Cardiac muscle cell (in vitro differentiated cells and primary cell): ENCODE data around the gene OIP5. TPM values are rescaled to one million over a fixed set of nuclear protein-coding genes. Genes with fewer than 3 reads are reported as not detected.
"Not testable (repeated sequence)": the region's sequence is repeated elsewhere in the genome, so short reads cannot be mapped to it uniquely, and the experiment has no call there.

Experiments
- DNase-seq, 2 donors: peaks; one replicate each; pipeline versions ENCODE4 v3.0.0 to v3.0.0-alpha.2; 2010 to 2017; ENCODE audit warnings: low read depth in 1 of 2, low spot score in 1 of 2
- H3K27ac ChIP-seq: fragments of 200-600 bp; sonication (generic); 2 replicates; pipeline ENCODE4 v1.5.1; 2016
- H3K27me3 ChIP-seq: fragments of 200-600 bp; sonication (generic); 2 replicates; pipeline ENCODE4 v1.6.0; 2016; ENCODE audit warnings: control low read depth
- H3K36me3 ChIP-seq: fragments of 200-600 bp; sonication (generic); 2 replicates; pipeline ENCODE4 v1.5.1; 2016; ENCODE audit warnings: control low read depth
- H3K4me1 ChIP-seq: fragments of 200-600 bp; sonication (generic); 2 replicates; pipeline ENCODE4 v1.8.1; 2017; ENCODE audit warnings: low read depth, mild to moderate bottlenecking, mixed run types
- H3K4me3 ChIP-seq: fragments of 200-600 bp; sonication (generic); 2 replicates; pipeline ENCODE4 v1.5.1; 2016; ENCODE audit warnings: mild to moderate bottlenecking
- H3K9me3 ChIP-seq: fragments of 200-600 bp; sonication (generic); 2 replicates; pipeline ENCODE4 v1.5.1; 2017; ENCODE audit warnings: low read depth, mild to moderate bottlenecking, control low read depth
- CTCF ChIP-seq: IDR thresholded peaks from 2 replicates; pipeline ENCODE4 v1.5.1; 2012; ENCODE audit warnings: low read depth, mild to moderate bottlenecking, low read length
- polyA plus RNA-seq: library from polyadenylated mRNA; unstranded; fragments of >200 nt; fragmentation: Nextera tagmentation; extraction: Ambion mirVana; gene quantifications from 2 replicates; pipeline ENCODE4 v1.2.1, GENCODE V29; 2016
- total RNA-seq: library from RNA; depleted of rRNA; stranded (reverse); fragments of >200 nt; gene quantifications from 2 replicates; pipeline ENCODE4 v1.2.3, GENCODE V29; 2016

The OIP5 gene
- total and polyA plus RNA-seq, 2 experiments from 2014 or later: 8.4 to 19.8 TPM

GRCh38 chr15:41262571-41262970 lies 69.8 kb downstream of the OIP5 start:
- Histone ChIP-seq H3K27ac (peak overlapping the region; percentile 70), H3K4me1 (peaks cover 23% of the 10 kb centered on the region), H3K9me3 (no peaks in the 10 kb centered on the region), H3K4me3 (no peak overlapping the region), H3K36me3 (peaks cover 21% of the 10 kb centered on the region), H3K27me3 (no peaks in the 10 kb centered on the region)
- DNase-seq: no peak
- TF ChIP-seq CTCF: no peak

- H3K27ac ChIP-seq, H3K9me3 ChIP-seq, DNase-seq, H3K27me3 ChIP-seq, H3K4me3 ChIP-seq: not testable (repeated sequence)
- H3K4me1 ChIP-seq: peaks cover 23% of the 10 kb centered on the region
- H3K36me3 ChIP-seq: peaks cover 18% of the 10 kb centered on the region
These were observed 71.5 kb downstream of the OIP5 start for GRCh38 chr15:41260924-41261323.

GRCh38 chr15:41259546-41260189 lies 72.7 kb downstream of the OIP5 start:
- TF ChIP-seq CTCF: no peak
- Histone ChIP-seq H3K27ac (peak overlapping the region; percentile 74), H3K4me3 (no peak overlapping the region), H3K4me1 (peaks cover 23% of the 10 kb centered on the region), H3K36me3 (peaks cover 25% of the 10 kb centered on the region), H3K9me3 (no peaks in the 10 kb centered on the region), H3K27me3 (no peaks in the 10 kb centered on the region)
- no peak for DNase-seq

Other genes with a start within 250 kb of the OIP5 start
- gene INO80, start 216.3 kb downstream of the OIP5 start, total RNA-seq: 14.0 and 18.5 TPM in 2 replicates
- gene INO80, start 216.3 kb downstream of the OIP5 start, polyA plus RNA-seq: 6.0 and 6.5 TPM in 2 replicates
- not detected in 2 replicates for gene EXD1, start 101.8 kb downstream of the OIP5 start, total RNA-seq
- gene EXD1, start 101.8 kb downstream of the OIP5 start, polyA plus RNA-seq: not detected in 2 replicates
- gene CHP1, start 101.3 kb downstream of the OIP5 start, total RNA-seq: 233 and 310 TPM in 2 replicates
- gene CHP1, start 101.3 kb downstream of the OIP5 start, polyA plus RNA-seq: 32.9 and 37.0 TPM in 2 replicates
- gene NUSAP1, start 290 bp upstream of the OIP5 start, total RNA-seq: 37.1 and 198 TPM in 2 replicates
- gene NUSAP1, start 290 bp upstream of the OIP5 start, polyA plus RNA-seq: 28.5 and 173 TPM in 2 replicates
- 27.7 and 40.0 TPM in 2 replicates for gene NDUFAF1, start 69.9 kb upstream of the OIP5 start, total RNA-seq
- 45.4 and 49.5 TPM in 2 replicates for gene NDUFAF1, start 69.9 kb upstream of the OIP5 start, polyA plus RNA-seq
- 31.2 and 39.7 TPM in 2 replicates for gene RTF1, start 84.5 kb upstream of the OIP5 start, total RNA-seq
- gene RTF1, start 84.5 kb upstream of the OIP5 start, polyA plus RNA-seq: 89.1 and 119 TPM in 2 replicates
- 6.0 and 6.9 TPM in 2 replicates for gene ITPKA, start 161.3 kb upstream of the OIP5 start, total RNA-seq
- gene ITPKA, start 161.3 kb upstream of the OIP5 start, polyA plus RNA-seq: 1.4 and 6.4 TPM in 2 replicates
- gene LTK, start 181.2 kb upstream of the OIP5 start, total RNA-seq: 2.6 and 3.7 TPM in 2 replicates
- 3.0 and 4.4 TPM in 2 replicates for gene LTK, start 181.2 kb upstream of the OIP5 start, polyA plus RNA-seq
- 37.1 and 46.9 TPM in 2 replicates for gene RPAP1, start 211.7 kb upstream of the OIP5 start, total RNA-seq
- gene RPAP1, start 211.7 kb upstream of the OIP5 start, polyA plus RNA-seq: 37.2 and 40.7 TPM in 2 replicates
- 13.2 and 17.2 TPM in 2 replicates for gene TYRO3, start 226.6 kb upstream of the OIP5 start, total RNA-seq
- gene TYRO3, start 226.6 kb upstream of the OIP5 start, polyA plus RNA-seq: 22.7 and 26.3 TPM in 2 replicates